WTC11 (cell line): ENCODE measurements around the gene TNFSF13B. TPM values are rescaled to one million over a fixed set of nuclear protein-coding genes. Genes with fewer than 3 reads are reported as not detected.
"Not testable (repeated sequence)": the region's sequence is repeated elsewhere in the genome, so short reads cannot be mapped to it uniquely, and the experiment has no call there.

Source experiments
- ATAC-seq: fragments of 200-7000 bp; cut with Tn5 transposase; 2 replicates; pipeline ENCODE4 v1.10.0; 2021; ENCODE audit warnings: mild to moderate bottlenecking, moderate library complexity
- CTCF ChIA-PET: fragments of 300-600 bp; sonication (Branson Sonifier 250); formaldehyde crosslinking; loops from one replicate; lab custom pipeline; 2021; ENCODE audit warnings: antibody characterized with exemption; lab: Charles Lee
- POLR2A ChIA-PET: fragments of 350-600 bp; sonication (Branson Sonifier 250); formaldehyde crosslinking; loops from one replicate; lab custom pipeline; 2021; ENCODE audit warnings: antibody characterized with exemption; lab: Charles Lee
- DNase-seq: peaks from one replicate; pipeline ENCODE4 v3.0.0; 2021; ENCODE audit warnings: low spot score
- H3K27ac Mint-ChIP-seq: 2 replicates; pipeline ENCODE4 v1.8.0; 2021; ENCODE audit warnings: mixed read lengths
- H3K27me3 Mint-ChIP-seq: 2 replicates; pipeline ENCODE4 v1.8.0; 2021; ENCODE audit warnings: low read depth, mild to moderate bottlenecking, moderate library complexity, mixed read lengths
- H3K36me3 Mint-ChIP-seq: 2 replicates; pipeline ENCODE4 v1.8.0; 2021; ENCODE audit warnings: mixed read lengths
- H3K4me1 Mint-ChIP-seq: 2 replicates; pipeline ENCODE4 v1.8.0; 2022; ENCODE audit warnings: mixed read lengths
- H3K4me3 Mint-ChIP-seq: 2 replicates; pipeline ENCODE4 v1.8.0; 2021; ENCODE audit warnings: mild to moderate bottlenecking, moderate library complexity, mixed read lengths
- H3K9me3 Mint-ChIP-seq: 2 replicates; pipeline ENCODE4 v1.8.0; 2021; ENCODE audit warnings: mixed read lengths
- AR ChIP-seq: fragments of 250-450 bp; sonication (Bioruptor Pico); IDR thresholded peaks from 2 replicates; pipeline ENCODE4 v1.9.0; 2021; ENCODE audit warnings: mild to moderate bottlenecking
- ETV6 ChIP-seq: sonication (generic); formaldehyde crosslinking; IDR thresholded peaks from 2 replicates; pipeline ENCODE4 v1.8.1; 2022; ENCODE audit warnings: mild to moderate bottlenecking, missing genetic modification reagents
- FOXJ3 ChIP-seq: sonication (generic); formaldehyde crosslinking; IDR thresholded peaks from 2 replicates; pipeline ENCODE4 v1.9.0; 2021; ENCODE audit warnings: missing genetic modification reagents, mild to moderate bottlenecking, borderline replicate concordance
- FOXK1 ChIP-seq: sonication (generic); formaldehyde crosslinking; IDR thresholded peaks from 2 replicates; pipeline ENCODE4 v1.8.0; 2022; ENCODE audit warnings: mild to moderate bottlenecking, moderate library complexity, missing genetic modification reagents
- GRHL2 ChIP-seq: fragments of 250-450 bp; sonication (Bioruptor Pico); IDR thresholded peaks from 2 replicates; pipeline ENCODE4 v1.8.0; 2022; ENCODE audit warnings: mild to moderate bottlenecking, moderate library complexity; ENCODE audit not compliant: insufficient replicate concordance, severe bottlenecking
- GTF2I ChIP-seq: fragments of 250-450 bp; sonication (Bioruptor Pico); conservative IDR thresholded peaks from 2 replicates; pipeline ENCODE4 v1.4.0; 2021; ENCODE audit warnings: mild to moderate bottlenecking
- HMGA2 ChIP-seq: fragments of 250-450 bp; sonication (Bioruptor Pico); IDR thresholded peaks from 2 replicates; pipeline ENCODE4 v1.4.0; 2021; ENCODE audit warnings: mild to moderate bottlenecking, moderate library complexity
- IRF2 ChIP-seq: sonication (generic); formaldehyde crosslinking; IDR thresholded peaks from 2 replicates; pipeline ENCODE4 v1.8.0; 2022; ENCODE audit warnings: low read depth, missing genetic modification reagents, borderline replicate concordance
- JAZF1 ChIP-seq: fragments of 250-450 bp; sonication (Bioruptor Pico); IDR thresholded peaks from 2 replicates; pipeline ENCODE4 v1.9.0; 2021; ENCODE audit warnings: moderate library complexity, mild to moderate bottlenecking, inconsistent platforms
- NFATC4 ChIP-seq: fragments of 250-450 bp; sonication (Bioruptor Pico); IDR thresholded peaks from 2 replicates; pipeline ENCODE4 v1.9.0; 2021; ENCODE audit warnings: mild to moderate bottlenecking
- OVOL2 ChIP-seq: fragments of 250-450 bp; sonication (Bioruptor Pico); IDR thresholded peaks from 2 replicates; pipeline ENCODE4 v1.9.0; 2021; ENCODE audit warnings: mild to moderate bottlenecking, borderline replicate concordance
- RORB ChIP-seq: fragments of 250-450 bp; sonication (Bioruptor Pico); IDR thresholded peaks from 2 replicates; pipeline ENCODE4 v1.9.0; 2021; ENCODE audit warnings: mild to moderate bottlenecking
- TCF7 ChIP-seq: sonication (generic); formaldehyde crosslinking; IDR thresholded peaks from 2 replicates; pipeline ENCODE4 v1.8.0; 2022; ENCODE audit warnings: mild to moderate bottlenecking, low read depth, missing genetic modification reagents, moderate library complexity
- USF2 ChIP-seq: sonication (generic); formaldehyde crosslinking; IDR thresholded peaks from 2 replicates; pipeline ENCODE4 v1.8.1; 2023; ENCODE audit warnings: mild to moderate bottlenecking, missing genetic modification reagents, moderate library complexity
- ZNF219 ChIP-seq: sonication (generic); formaldehyde crosslinking; IDR thresholded peaks from 2 replicates; pipeline ENCODE4 v1.8.0; 2023; ENCODE audit warnings: missing genetic modification reagents, mild to moderate bottlenecking, borderline replicate concordance
- ZNF317 ChIP-seq: sonication (generic); formaldehyde crosslinking; IDR thresholded peaks from 2 replicates; pipeline ENCODE4 v1.8.1; 2023; ENCODE audit warnings: low read depth, mild to moderate bottlenecking, moderate library complexity, missing genetic modification reagents, borderline replicate concordance
- ZNF416 ChIP-seq: fragments of 250-450 bp; sonication (Bioruptor Pico); IDR thresholded peaks from 2 replicates; pipeline ENCODE4 v1.9.0; 2021; ENCODE audit warnings: mild to moderate bottlenecking, inconsistent platforms
- ZSCAN18 ChIP-seq: fragments of 250-450 bp; sonication (Bioruptor Pico); IDR thresholded peaks from 2 replicates; pipeline ENCODE4 v2.1.2; 2022; ENCODE audit warnings: mild to moderate bottlenecking, moderate library complexity
- total RNA-seq: library from RNA; stranded (reverse); gene quantifications from 3 replicates; pipeline ENCODE4 v1.2.3, GENCODE V29; 2021
- TF ChIP-seq, protein P1 (sequence below): sonication (generic); formaldehyde crosslinking; IDR thresholded peaks from 2 replicates; pipeline ENCODE4 v1.8.1; 2023; ENCODE audit warnings: mild to moderate bottlenecking, missing genetic modification reagents
- TF ChIP-seq, protein P2 (sequence below): sonication (generic); formaldehyde crosslinking; IDR thresholded peaks from 2 replicates; pipeline ENCODE4 v1.8.0; 2022; ENCODE audit warnings: mild to moderate bottlenecking, missing genetic modification reagents
- TF ChIP-seq, protein P3 (sequence below): sonication (generic); formaldehyde crosslinking; IDR thresholded peaks from 2 replicates; pipeline ENCODE4 v1.8.1; 2023; ENCODE audit warnings: mild to moderate bottlenecking, missing genetic modification reagents, moderate library complexity
- TF ChIP-seq, protein P4 (sequence below): sonication (generic); formaldehyde crosslinking; IDR thresholded peaks from 2 replicates; pipeline ENCODE4 v1.8.1; 2022; ENCODE audit warnings: missing genetic modification reagents, borderline replicate concordance

Gene TNFSF13B
- total RNA-seq, 1 experiment from 2014 or later = 0.39 TPM

DNA sequence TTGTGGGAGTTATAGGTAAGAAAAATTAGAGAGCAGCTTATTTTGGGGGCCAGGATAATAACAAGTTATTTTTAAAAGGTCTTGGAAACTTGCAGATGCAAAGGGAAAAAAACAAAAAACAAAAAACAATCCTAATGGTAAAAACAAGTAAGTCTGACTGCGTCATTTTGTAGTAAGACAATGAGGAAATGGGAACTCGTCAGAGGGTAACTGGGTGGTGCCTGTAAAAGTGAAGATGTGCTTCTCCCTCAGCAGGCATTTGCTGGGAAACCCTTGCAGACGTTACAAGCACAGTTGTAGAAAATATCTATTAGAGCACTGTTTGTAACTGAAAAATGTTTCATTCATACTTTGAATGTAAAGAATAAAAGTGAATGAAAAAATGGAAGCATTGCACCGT, 2.2 kb upstream of the TNFSF13B start:
- TF ChIP-seq OVOL2 (CRISPR knock-in tag) = no peak
- TF ChIP-seq, protein P1, sequence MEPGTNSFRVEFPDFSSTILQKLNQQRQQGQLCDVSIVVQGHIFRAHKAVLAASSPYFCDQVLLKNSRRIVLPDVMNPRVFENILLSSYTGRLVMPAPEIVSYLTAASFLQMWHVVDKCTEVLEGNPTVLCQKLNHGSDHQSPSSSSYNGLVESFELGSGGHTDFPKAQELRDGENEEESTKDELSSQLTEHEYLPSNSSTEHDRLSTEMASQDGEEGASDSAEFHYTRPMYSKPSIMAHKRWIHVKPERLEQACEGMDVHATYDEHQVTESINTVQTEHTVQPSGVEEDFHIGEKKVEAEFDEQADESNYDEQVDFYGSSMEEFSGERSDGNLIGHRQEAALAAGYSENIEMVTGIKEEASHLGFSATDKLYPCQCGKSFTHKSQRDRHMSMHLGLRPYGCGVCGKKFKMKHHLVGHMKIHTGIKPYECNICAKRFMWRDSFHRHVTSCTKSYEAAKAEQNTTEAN (CRISPR knock-in tag) = no peak
- TF ChIP-seq FOXK1 (CRISPR knock-in tag) = no peak
- no peak for TF ChIP-seq GTF2I (CRISPR knock-in tag)
- TF ChIP-seq USF2 (CRISPR knock-in tag) = no peak
- no peak for TF ChIP-seq IRF2 (CRISPR knock-in tag)
- TF ChIP-seq RORB = no peak
- TF ChIP-seq TCF7 (CRISPR knock-in tag) = no peak
- no peak for TF ChIP-seq ZNF219 (CRISPR knock-in tag)
- no peak for TF ChIP-seq GRHL2
- no peak for TF ChIP-seq ZSCAN18 (CRISPR knock-in tag)
- no peak overlapping the region for H3K27ac Mint-ChIP-seq
- no peak for DNase-seq
- H3K27me3 Mint-ChIP-seq = no peaks in the 10 kb centered on the region
- no peak overlapping the region for H3K4me3 Mint-ChIP-seq
- no peaks in the 10 kb centered on the region for H3K9me3 Mint-ChIP-seq
- no peaks in the 10 kb centered on the region for H3K36me3 Mint-ChIP-seq
- ChIA-PET POLR2A (no interaction called here), CTCF (no interaction called here)
- H3K4me1 Mint-ChIP-seq = peaks cover 11% of the 10 kb centered on the region
- no peak for ATAC-seq

DNA sequence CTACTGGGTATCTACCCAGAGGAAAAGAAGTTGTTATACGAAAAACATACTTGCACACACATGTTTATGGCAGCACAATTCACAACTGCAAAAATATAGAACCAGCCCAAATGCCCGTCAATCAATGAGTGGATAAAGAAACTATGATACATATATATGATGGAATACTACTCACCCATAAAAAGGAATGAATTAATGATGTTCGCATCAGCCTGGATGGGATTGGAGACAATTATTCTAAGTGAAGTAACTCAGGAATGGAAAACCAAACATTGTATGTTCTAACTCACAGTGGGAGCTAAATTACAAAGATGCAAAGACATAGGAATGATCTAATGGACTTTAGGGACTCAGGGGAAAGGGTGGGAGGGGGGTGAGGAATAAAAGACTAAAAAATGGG, 1.7 kb upstream of the TNFSF13B start:
- ATAC-seq, H3K27me3 Mint-ChIP-seq, H3K36me3 Mint-ChIP-seq, H3K9me3 Mint-ChIP-seq, H3K4me3 Mint-ChIP-seq, DNase-seq, CTCF ChIA-PET, H3K27ac Mint-ChIP-seq, POLR2A ChIA-PET: not testable (repeated sequence)
- peaks cover 11% of the 10 kb centered on the region for H3K4me1 Mint-ChIP-seq

DNA sequence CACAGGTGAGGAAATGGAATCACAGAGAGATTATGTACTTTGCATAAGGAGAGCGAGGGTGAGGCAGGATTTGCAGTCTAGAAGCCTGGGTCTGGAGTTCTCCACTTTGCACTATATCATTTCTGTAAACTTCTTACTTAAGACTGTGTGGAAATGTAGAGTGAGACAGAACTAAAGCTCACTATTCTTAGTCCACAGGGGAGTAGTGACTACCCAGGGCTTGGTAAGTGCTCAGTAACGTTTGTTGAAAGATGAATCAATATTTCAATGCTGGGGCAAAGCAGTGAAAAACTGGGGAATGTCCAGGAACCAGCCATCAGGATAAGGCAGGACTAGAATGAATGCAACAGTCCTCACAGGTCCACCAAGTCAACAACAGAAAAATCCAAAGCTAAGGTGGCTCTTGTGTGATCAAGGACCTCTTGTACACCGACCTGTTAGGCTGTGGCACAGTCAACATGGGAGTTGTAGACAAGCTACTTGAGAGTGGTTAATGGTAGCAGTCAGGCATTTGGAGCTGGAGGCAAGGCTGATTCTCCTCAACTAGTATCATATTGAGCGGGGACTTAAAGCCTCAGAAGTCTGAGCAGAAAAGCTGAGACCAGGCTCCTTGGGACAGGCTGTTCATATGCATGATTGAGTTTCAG, 929 bp upstream of the TNFSF13B start:
- TF ChIP-seq FOXJ3 (no peak), ETV6 (CRISPR knock-in tag) (no peak), ZNF416 (CRISPR knock-in tag) (no peak), ZNF317 (CRISPR knock-in tag) (no peak), JAZF1 (CRISPR knock-in tag) (no peak), HMGA2 (CRISPR knock-in tag) (no peak), OVOL2 (CRISPR knock-in tag) (no peak), NFATC4 (no peak), AR (CRISPR knock-in tag) (no peak)
- TF ChIP-seq, protein P2, sequence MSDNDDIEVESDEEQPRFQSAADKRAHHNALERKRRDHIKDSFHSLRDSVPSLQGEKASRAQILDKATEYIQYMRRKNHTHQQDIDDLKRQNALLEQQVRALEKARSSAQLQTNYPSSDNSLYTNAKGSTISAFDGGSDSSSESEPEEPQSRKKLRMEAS (CRISPR knock-in tag) = no peak
- TF ChIP-seq, protein P3, sequence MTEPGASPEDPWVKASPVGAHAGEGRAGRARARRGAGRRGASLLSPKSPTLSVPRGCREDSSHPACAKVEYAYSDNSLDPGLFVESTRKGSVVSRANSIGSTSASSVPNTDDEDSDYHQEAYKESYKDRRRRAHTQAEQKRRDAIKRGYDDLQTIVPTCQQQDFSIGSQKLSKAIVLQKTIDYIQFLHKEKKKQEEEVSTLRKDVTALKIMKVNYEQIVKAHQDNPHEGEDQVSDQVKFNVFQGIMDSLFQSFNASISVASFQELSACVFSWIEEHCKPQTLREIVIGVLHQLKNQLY (CRISPR knock-in tag) = no peak
- TF ChIP-seq, protein P4, sequence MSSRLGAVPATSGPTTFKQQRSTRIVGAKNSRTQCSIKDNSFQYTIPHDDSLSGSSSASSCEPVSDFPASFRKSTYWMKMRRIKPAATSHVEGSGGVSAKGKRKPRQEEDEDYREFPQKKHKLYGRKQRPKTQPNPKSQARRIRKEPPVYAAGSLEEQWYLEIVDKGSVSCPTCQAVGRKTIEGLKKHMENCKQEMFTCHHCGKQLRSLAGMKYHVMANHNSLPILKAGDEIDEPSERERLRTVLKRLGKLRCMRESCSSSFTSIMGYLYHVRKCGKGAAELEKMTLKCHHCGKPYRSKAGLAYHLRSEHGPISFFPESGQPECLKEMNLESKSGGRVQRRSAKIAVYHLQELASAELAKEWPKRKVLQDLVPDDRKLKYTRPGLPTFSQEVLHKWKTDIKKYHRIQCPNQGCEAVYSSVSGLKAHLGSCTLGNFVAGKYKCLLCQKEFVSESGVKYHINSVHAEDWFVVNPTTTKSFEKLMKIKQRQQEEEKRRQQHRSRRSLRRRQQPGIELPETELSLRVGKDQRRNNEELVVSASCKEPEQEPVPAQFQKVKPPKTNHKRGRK (CRISPR knock-in tag) = no peak
- H3K4me3 Mint-ChIP-seq = no peak overlapping the region
- no peak for DNase-seq
- no peak overlapping the region for H3K27ac Mint-ChIP-seq
- ATAC-seq = no peak
- H3K4me1 Mint-ChIP-seq = peaks cover 11% of the 10 kb centered on the region
- no peaks in the 10 kb centered on the region for H3K27me3 Mint-ChIP-seq
- ChIA-PET POLR2A (no interaction called here), CTCF (interaction anchor here (1.8 kb wide), 1 partner anchor 626 kb away, joined by 8 read pairs; no protein-coding TSS in a partner anchor)
- H3K9me3 Mint-ChIP-seq = no peaks in the 10 kb centered on the region
- no peaks in the 10 kb centered on the region for H3K36me3 Mint-ChIP-seq
